PC-9 (cell line): ENCODE results near the gene NCF4. TPM values are rescaled to one million over a fixed set of nuclear protein-coding genes. Genes with fewer than 3 reads are reported as not detected.

Source experiments
- BruUV-seq: library from RNA; stranded (reverse); fragments of 400-500 nt; replicated peaks from 2 replicates; lab custom pipeline; 2021; lab: Mats Ljungman, UMichigan
- CTCF ChIA-PET: fragments of 300-600 bp; sonication (Branson Sonifier 250); formaldehyde crosslinking; loops from one replicate; lab custom pipeline; 2022; ENCODE audit warnings: antibody characterized with exemption; lab: Charles Lee
- POLR2A ChIA-PET: fragments of 300-600 bp; sonication (Branson Sonifier 250); formaldehyde crosslinking; loops from one replicate; lab custom pipeline; 2022; ENCODE audit warnings: antibody characterized with exemption; ENCODE audit not compliant: unreplicated experiment; lab: Charles Lee
- DNase-seq, 2 experiments: peaks; one replicate each; pipeline versions ENCODE4 v3.0.0 to v3.0.0-alpha.2; 2015 to 2022; ENCODE audit warnings: mixed read lengths in 1 of 2
- H2AFZ ChIP-seq: fragments of 200-600 bp; sonication (generic); 2 replicates; pipeline ENCODE4 v1.8.1; 2017; ENCODE audit warnings: antibody characterized with exemption
- H3F3A ChIP-seq: fragments of 200-600 bp; sonication (generic); 2 replicates; pipeline ENCODE4 v1.8.1; 2017; ENCODE audit warnings: antibody characterized with exemption, mild to moderate bottlenecking, low read depth; ENCODE audit not compliant: insufficient read depth
- H3K27ac ChIP-seq: fragments of 200-600 bp; sonication (generic); 2 replicates; pipeline ENCODE4 v1.6.1; 2016; ENCODE audit warnings: mixed run types
- H3K27me3 ChIP-seq: fragments of 200-600 bp; sonication (generic); 2 replicates; pipeline ENCODE4 v1.6.1; 2016; ENCODE audit warnings: low read depth, mixed run types; ENCODE audit not compliant: insufficient read depth
- H3K36me3 ChIP-seq: fragments of 200-600 bp; sonication (generic); 2 replicates; pipeline ENCODE4 v1.6.1; 2016; ENCODE audit warnings: low read depth, mixed run types
- H3K4me1 ChIP-seq: fragments of 200-600 bp; sonication (generic); replicated peaks from 2 replicates; pipeline ENCODE4 v1.6.1; 2016; ENCODE audit warnings: mixed run types; ENCODE audit not compliant: insufficient read depth
- H3K4me2 ChIP-seq: fragments of 200-600 bp; sonication (generic); 2 replicates; pipeline ENCODE4 v1.6.1; 2017; ENCODE audit warnings: mixed run types
- H3K4me3 ChIP-seq: fragments of 200-600 bp; sonication (generic); 2 replicates; pipeline ENCODE4 v1.6.1; 2016; ENCODE audit warnings: mixed run types
- H3K79me2 ChIP-seq: fragments of 200-600 bp; sonication (generic); 2 replicates; pipeline ENCODE4 v1.6.1; 2017; ENCODE audit warnings: low read depth, mixed run types
- H3K9me2 ChIP-seq: fragments of 200-600 bp; sonication (generic); 2 replicates; pipeline ENCODE4 v1.8.1; 2017; ENCODE audit warnings: mild to moderate bottlenecking; ENCODE audit not compliant: insufficient read depth
- H3K9me3 ChIP-seq: fragments of 200-600 bp; sonication (generic); 2 replicates; pipeline ENCODE4 v1.8.1; 2016; ENCODE audit warnings: low read depth; ENCODE audit not compliant: insufficient read depth
- H4K20me1 ChIP-seq: fragments of 200-600 bp; sonication (generic); 2 replicates; pipeline ENCODE4 v1.8.1; 2017; ENCODE audit not compliant: insufficient read depth
- CTCF ChIP-seq: fragments of 200-600 bp; sonication (generic); conservative IDR thresholded peaks from 2 replicates; pipeline ENCODE4 v1.6.1; 2017; ENCODE audit warnings: mixed run types, antibody characterized with exemption, mild to moderate bottlenecking, moderate library complexity
- EZH2 ChIP-seq: fragments of 200-600 bp; sonication (generic); IDR thresholded peaks from 2 replicates; pipeline ENCODE4 v1.8.0; 2017; ENCODE audit warnings: antibody characterized with exemption, low read depth
- intact Hi-C: fragments of 100-400 bp; cut with micrococcal nuclease; formaldehyde crosslinking; loops from one replicate; pipeline ENCODE4 v1.10.0; 2022; ENCODE audit not compliant: unreplicated experiment
- total RNA-seq: library from RNA; stranded (reverse); gene quantifications from 2 replicates; pipeline ENCODE4 v1.2.3, GENCODE V29; 2021

The NCF4 gene
- total RNA-seq, 1 experiment from 2014 or later: 3.9 TPM

- no peaks in the 10 kb centered on the region for H3K79me2 ChIP-seq
- TF ChIP-seq EZH2 (no peak), CTCF (no peak)
- DNase-seq: no peak
- H3K9me2 ChIP-seq: no peaks in the 10 kb centered on the region
- POLR2A ChIA-PET: no interaction called here
- no peak overlapping the region for H3K4me2 ChIP-seq
- no peak overlapping the region for H3K27ac ChIP-seq
- H3K9me3 ChIP-seq: no peaks in the 10 kb centered on the region
- no peak overlapping the region for H2AFZ ChIP-seq
- BruUV-seq: no TSS peak
- H3K36me3 ChIP-seq: no peaks in the 10 kb centered on the region
- H3F3A ChIP-seq: no peaks in the 10 kb centered on the region; the same call in 1 of the 2 replicates
- CTCF ChIA-PET: interaction anchor here (0.6 kb wide), 1 partner anchor 34 kb away, joined by 3 read pairs; no protein-coding TSS in a partner anchor
- no peak overlapping the region for H3K4me3 ChIP-seq
- intact Hi-C loops: no loop called here
- H3K4me1 ChIP-seq: no peaks in the 10 kb centered on the region
- no peaks in the 10 kb centered on the region for H3K27me3 ChIP-seq
- H4K20me1 ChIP-seq: no peaks in the 10 kb centered on the region
Observed at GRCh38 chr22:36846949-36847348, 13.9 kb upstream of the NCF4 start.

GRCh38 chr22:36850056-36850455 is 10.8 kb upstream of the NCF4 start:
- no peaks in the 10 kb centered on the region for H3K4me1 ChIP-seq
- H3K4me3 ChIP-seq: no peak overlapping the region
- intact Hi-C loops: no loop called here
- H3K27me3 ChIP-seq: no peaks in the 10 kb centered on the region
- no peaks in the 10 kb centered on the region for H3K79me2 ChIP-seq
- ChIA-PET POLR2A (no interaction called here), CTCF (no interaction called here)
- no TSS peak for BruUV-seq
- no peak overlapping the region for H3K27ac ChIP-seq
- no peak for TF ChIP-seq CTCF
- no peak for TF ChIP-seq EZH2
- H3K9me2 ChIP-seq: no peaks in the 10 kb centered on the region
- H3F3A ChIP-seq: no peaks in the 10 kb centered on the region; the same call in 1 of the 2 replicates
- no peaks in the 10 kb centered on the region for H4K20me1 ChIP-seq
- H3K36me3 ChIP-seq: no peaks in the 10 kb centered on the region
- DNase-seq: no peak
- no peak overlapping the region for H2AFZ ChIP-seq
- H3K9me3 ChIP-seq: no peaks in the 10 kb centered on the region
- no peak overlapping the region for H3K4me2 ChIP-seq

- TF ChIP-seq EZH2 (no peak), CTCF (no peak)
- no peaks in the 10 kb centered on the region for H3K27me3 ChIP-seq
- intact Hi-C loops: no loop called here
Observed at GRCh38 chr22:36850682-36851081, 10.1 kb upstream of the NCF4 start.

More at GRCh38 chr22:36850682-36851081, 10.1 kb upstream of the NCF4 start:
- ChIA-PET CTCF (no interaction called here), POLR2A (no interaction called here)
- no peak overlapping the region for H2AFZ ChIP-seq
- H3K79me2 ChIP-seq: no peaks in the 10 kb centered on the region
- H3F3A ChIP-seq: no peaks in the 10 kb centered on the region; the same call in 1 of the 2 replicates
- H3K4me1 ChIP-seq: no peaks in the 10 kb centered on the region
- BruUV-seq: no TSS peak
- no peak for DNase-seq
- H3K27ac ChIP-seq: no peak overlapping the region
- no peaks in the 10 kb centered on the region for H3K9me3 ChIP-seq
- H3K9me2 ChIP-seq: no peaks in the 10 kb centered on the region
- H3K36me3 ChIP-seq: no peaks in the 10 kb centered on the region
- H3K4me3 ChIP-seq: no peak overlapping the region
- no peak overlapping the region for H3K4me2 ChIP-seq
- H4K20me1 ChIP-seq: no peaks in the 10 kb centered on the region
